ENCODE results near the gene EHBP1.
"Not testable (repeated sequence)": the region's sequence is repeated elsewhere in the genome, so short reads cannot be mapped to it uniquely, and the experiment has no call there.

Gene EHBP1

DNA sequence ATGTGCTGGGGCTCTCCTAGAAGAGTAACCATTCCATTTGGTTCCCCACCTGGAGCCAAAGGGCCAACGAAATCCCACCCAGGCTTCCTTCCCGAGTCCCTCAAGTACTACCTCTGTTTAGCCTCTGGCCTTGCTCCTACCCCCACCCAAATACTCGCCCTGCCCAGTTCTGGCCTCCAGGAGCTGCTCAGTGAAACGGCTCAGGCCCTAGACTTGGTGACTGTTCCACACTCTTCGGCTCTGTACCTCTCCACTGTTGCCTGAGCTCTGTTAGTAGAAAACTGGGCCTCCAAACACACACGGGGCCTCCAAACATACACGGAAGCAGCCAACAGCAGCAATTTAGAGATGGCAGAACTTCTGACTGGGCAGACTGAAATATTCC lies 349.3 kb downstream of the EHBP1 start:
- no peak for DNase-seq

DNA sequence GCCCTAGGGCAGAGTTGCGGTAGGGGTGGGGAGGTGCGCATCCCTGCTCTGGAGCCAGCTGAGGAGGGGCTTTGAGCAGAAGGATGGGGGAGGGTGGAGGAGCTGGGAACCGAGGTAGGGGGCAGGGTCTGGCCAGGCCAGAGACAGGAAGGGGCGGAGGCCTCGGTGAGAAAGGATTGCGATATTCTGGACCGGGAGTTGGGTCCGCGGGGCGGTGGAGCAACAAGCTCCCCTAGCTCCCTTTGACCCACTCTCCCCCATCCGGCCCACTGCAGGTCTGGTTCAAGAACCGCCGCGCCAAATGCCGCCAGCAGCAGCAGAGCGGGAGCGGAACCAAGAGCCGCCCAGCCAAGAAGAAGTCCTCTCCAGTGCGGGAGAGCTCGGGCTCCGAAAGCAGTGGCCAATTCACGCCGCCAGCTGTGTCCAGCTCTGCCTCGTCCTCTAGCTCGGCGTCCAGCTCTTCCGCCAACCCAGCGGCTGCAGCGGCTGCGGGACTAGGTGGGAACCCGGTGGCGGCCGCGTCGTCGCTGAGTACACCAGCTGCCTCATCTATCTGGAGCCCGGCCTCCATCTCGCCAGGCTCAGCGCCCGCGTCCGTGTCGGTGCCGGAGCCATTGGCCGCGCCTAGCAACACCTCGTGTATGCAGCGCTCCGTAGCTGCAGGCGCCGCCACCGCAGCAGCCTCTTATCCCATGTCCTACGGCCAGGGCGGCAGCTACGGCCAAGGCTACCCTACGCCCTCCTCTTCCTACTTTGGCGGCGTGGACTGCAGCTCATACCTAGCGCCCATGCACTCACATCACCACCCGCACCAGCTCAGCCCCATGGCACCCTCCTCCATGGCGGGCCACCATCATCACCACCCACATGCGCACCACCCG lies 350.0 kb downstream of the EHBP1 start:
- no peak for DNase-seq

DNA sequence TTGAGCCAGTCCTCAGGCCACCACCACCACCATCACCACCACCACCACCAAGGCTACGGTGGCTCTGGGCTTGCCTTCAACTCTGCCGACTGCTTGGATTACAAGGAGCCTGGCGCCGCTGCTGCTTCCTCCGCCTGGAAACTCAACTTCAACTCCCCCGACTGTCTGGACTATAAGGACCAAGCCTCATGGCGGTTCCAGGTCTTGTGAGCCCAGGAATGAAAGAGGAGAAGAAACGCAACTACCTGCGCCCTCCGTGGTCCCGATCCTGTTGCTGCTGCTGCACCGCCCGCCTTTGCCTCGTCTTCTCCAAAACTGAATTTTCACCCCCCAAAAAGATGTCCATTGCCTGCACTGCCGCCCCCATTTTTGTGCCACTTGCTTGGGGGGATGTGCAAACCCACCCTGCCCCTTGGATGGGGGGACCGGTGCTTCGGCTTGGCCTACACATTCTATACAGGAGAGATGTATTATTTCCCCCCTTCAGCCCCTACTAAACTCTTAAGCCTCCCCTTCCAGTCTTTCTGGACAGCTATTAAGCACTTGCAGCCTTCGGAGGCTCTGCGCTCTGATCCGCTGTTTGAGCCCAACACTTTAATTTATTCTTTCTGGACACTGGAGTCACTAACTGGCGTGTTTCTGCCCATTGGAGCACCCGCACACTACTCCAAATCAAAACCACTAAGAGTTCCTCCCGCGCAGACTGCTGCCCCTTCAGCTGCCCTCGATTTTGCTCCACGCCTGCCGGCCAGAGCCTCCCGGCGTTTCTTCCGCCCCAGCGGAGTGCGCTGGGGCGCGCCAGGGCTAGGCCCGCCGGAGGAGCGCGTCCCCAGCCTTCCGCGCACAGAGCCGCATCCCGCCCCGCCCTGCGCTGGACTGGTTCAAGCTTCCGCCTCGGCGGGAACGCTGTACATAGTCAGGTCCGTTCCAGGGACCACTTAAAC lies 350.9 kb downstream of the EHBP1 start:
- DNase-seq, result no peak

GRCh38 chr2:63057249-63058143 lies 352.0 kb downstream of the EHBP1 start:
- DNase-seq, result no peak

- DNase-seq, result no peak
These were observed 352.8 kb downstream of the EHBP1 start for GRCh38 chr2:63058144-63058920.

DNA sequence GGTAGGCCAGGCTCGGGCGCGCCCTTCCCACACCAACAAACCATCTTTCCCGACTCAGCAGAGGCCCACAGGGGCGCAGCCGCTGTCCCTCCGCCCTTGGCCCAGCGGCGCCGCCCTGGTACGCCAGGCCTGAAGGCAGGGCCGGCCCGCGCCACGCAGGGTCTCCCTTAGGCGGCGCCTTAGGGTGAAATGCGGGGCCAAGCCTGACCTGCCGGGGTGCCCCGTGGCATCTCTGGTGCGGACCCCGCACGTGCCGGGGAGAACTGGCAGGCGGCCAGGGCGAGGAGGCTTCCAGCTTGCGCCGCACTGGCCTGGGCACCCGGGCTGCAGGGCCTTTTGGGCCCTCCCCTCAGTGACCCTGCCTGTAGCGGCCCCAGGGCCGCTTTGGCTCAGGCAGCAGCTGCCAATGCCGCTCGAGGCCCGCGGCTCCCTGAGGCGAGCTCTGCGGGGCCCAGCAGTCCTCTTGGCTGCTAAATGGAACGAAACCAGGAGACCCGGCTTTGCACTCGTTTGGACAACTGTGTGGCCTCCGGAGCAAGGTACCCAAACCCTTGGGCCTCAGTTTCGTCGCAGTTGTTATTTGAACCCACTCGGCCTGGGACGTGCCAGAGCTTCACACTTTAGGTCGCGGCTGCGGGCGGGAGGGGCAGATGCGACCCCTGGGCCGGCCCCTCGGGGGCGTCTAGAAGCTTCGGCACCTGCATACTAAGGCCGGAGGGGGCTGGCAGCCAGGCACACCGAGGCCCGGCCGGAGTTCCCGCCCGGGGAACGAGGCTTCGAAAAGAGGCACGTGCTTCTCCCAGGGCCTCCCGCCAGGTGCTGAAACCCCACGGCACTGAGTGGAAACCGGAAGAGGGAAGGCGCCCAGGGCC lies 353.6 kb downstream of the EHBP1 start:
- DNase-seq, result no peak

GRCh38 chr2:63059793-63060471 lies 354.4 kb downstream of the EHBP1 start:
- no peak for DNase-seq

GRCh38 chr2:63060472-63060991 lies 355.0 kb downstream of the EHBP1 start:
- no peak for DNase-seq

- no peak for DNase-seq
These were observed 358.7 kb downstream of the EHBP1 start for GRCh38 chr2:63064197-63064596.

GRCh38 chr2:63064661-63065060 lies 359.1 kb downstream of the EHBP1 start:
- DNase-seq, result no peak

DNA sequence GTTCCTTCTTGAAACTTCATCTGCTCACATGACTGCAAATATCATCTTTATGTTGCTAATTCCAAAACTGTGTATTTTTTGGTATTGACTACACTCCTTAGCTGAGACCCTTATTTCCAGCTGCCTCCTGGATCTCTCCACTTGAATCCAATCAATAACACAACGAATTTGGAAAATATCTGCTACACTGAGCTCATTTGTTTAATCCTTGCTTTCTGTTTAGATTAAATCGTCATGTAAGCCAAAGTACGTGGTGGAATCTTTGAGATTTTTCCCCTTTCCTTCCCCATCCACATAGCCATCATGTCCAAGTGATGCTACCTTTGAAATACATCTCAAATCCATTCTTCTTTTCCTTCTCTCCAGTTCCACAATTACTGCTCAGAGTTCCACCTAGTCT lies 360.8 kb downstream of the EHBP1 start:
- DNase-seq, result no peak

DNA sequence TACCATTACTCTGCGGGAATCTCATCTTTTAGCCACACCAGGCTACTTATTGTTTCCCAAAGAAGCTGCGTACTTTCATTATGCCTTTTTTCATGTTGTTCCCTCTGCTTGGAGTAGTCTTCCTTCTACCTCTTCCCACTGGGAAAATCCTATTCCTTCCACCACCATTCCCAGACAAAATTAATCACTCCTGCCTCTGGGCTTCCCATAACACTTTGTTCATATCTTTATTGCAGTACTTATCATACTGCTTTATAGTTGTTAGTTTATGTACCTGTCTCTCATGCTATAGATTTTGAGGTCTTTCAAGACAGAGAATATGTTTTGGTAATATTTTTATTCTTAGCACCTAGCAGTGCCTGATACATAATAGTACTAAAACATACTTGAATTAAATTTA lies 361.3 kb downstream of the EHBP1 start:
- DNase-seq, result no peak

GRCh38 chr2:63071664-63072063 lies 366.2 kb downstream of the EHBP1 start:
- DNase-seq, result no peak

- DNase-seq, result no peak
These were observed 368.5 kb downstream of the EHBP1 start for GRCh38 chr2:63073994-63074393.

GRCh38 chr2:63074399-63074798 lies 368.9 kb downstream of the EHBP1 start:
- not testable (repeated sequence) for DNase-seq

GRCh38 chr2:63078852-63079606 lies 373.5 kb downstream of the EHBP1 start:
- no peak for DNase-seq

- DNase-seq, result no peak
These were observed 375.9 kb downstream of the EHBP1 start for GRCh38 chr2:63081404-63081803.

GRCh38 chr2:63086687-63087086 lies 381.2 kb downstream of the EHBP1 start:
- no peak for DNase-seq

- no peak for DNase-seq
These were observed 386.9 kb downstream of the EHBP1 start for GRCh38 chr2:63092401-63092800.
